GM18868 (cell line): Measurements from ENCODE around the gene GALNT10.
A peak's percentile ranks its signal among the peaks of the same experiment; 100 is the strongest.

Source experiments
- ATAC-seq: cut with Tn5 transposase; IDR thresholded peaks from one replicate; pipeline ENCODE4 v1.9.1; 2021; ENCODE audit warnings: mild to moderate bottlenecking, moderate library complexity; ENCODE audit not compliant: unreplicated experiment

Gene GALNT10

DNA sequence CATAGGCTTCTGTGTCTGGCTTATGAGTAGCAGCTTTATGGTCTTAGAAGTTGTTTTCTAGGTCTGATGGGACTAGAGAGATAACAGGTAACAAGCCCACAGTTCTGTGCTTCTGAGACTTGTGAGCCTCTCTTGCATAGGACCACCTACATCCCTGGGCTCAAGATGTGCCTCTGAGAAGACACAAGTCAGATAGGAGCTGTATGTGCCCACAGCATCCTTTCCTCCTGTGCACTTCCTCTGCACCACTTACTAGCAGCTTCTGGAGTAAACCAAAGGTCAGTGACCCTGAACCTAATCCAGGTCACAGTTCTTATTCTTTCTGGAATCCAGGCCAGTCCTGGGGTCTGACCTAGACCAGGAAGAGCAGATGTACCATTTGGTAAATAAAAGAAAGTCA, 40.0 kb downstream of the GALNT10 start:
- no peak for ATAC-seq

DNA sequence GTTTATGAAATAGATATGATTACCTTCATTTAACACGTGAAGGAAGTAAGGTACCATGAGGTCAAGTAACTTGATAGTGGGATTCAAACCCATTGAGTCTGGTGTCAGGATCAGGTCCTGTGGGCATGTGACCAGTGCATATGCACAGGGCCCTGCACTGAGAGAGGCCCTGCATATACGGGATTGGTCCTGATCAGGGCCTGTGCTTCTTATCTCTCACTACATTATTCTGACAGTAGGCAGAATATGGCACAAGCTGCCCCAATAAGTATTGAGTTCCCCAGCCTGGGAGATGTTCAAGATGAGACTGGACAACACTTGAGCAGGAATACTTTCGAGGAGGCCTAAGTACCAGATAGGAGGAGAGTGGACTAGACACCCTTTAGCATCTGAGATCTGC, 44.0 kb downstream of the GALNT10 start:
- ATAC-seq: no peak

DNA sequence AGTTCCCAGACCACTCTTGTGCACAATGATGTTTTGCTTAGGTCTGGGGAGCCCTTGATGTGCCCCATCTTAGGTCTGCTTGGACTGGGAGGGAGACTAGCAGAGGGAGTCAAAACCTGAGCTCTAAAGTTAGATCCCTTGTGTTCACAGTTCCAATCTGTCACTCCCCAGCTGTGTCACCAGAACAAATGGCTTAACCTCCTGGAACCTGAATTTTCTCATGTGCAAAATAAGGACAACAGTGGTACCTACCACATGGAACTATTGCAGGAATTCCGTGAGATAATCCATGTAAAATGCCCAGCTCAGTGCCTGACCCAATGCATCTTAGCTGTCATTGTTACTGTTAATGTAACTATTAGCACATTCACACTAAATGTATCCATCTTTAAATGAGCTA, 45.5 kb downstream of the GALNT10 start:
- no peak for ATAC-seq

DNA sequence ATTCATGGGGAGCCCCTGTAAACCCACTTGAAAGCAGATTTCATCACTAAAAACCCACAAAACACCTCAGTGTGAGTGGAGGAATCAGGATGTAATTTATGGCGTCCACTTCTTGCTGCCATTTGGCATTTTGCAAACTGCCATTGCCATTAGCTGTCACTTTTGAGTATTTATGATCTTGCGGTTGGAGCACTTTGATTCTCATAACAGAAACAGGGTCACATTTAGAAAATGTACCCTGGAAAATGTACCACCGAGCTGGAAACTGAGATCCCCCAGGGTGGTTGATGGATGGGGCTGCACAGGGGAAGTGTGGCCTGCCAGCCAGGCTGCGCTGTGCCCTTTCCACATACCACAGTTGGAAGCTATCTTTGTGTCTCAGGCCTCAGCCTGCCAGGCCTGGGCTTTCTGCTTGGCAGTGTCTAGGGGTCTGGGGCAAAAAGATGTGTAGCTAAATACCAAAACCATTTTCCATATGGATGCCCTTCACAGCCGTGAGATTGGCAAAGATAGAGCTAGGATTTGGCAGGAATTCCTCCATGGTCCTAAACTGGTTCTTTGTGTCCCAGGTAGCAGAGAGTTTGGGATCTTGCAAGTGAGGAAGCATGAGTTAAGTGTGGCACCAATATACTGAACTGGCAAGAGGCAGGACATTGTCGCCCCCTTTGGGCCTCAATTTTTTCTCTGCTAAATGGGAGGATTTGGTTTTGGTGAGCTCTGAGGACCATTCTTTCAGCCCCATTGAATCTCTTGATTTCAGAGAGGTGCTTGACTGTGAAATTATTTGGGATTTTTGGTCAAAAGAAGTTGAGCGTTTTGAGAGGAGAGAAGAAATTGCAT, 46.2 kb downstream of the GALNT10 start:
- no peak for ATAC-seq

DNA sequence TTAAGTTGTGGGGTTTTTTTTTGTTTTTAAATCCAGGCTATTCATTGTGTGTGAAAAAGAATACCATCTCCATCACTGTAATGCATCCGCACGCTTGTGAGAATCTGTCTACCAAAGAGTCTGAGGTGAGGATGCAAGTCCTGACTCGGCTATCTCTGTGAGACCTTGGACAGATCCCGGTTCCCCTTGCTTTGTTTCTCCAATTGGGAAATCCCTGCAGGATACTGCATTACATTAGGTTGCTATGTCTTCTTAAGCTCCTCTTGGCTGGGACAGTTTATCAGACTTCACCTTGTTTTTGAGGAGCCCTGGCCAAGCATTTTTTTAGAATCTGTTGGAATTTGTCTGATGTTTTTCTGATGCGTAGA, 46.8 kb downstream of the GALNT10 start:
- no peak for ATAC-seq

DNA sequence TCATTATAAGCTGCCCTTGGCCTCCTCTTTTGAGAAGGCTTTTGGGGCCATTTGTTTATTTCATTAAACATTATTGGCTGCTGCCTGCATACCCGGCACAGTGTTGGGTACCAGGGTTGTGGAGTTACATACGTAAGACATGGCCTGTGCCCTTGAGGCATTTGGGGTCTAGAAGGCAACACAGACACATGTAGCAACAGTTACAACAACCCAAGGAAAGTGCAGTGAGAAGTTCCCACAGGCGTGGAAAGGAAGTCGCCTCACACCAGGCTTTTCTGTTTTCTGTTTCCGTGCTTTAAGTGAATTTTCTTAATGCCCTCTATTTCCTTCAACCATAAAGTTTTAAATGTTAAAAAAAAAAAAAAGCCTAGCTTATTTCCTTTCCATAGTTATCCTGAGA, 47.4 kb downstream of the GALNT10 start:
- peak; percentile 23 for ATAC-seq

DNA sequence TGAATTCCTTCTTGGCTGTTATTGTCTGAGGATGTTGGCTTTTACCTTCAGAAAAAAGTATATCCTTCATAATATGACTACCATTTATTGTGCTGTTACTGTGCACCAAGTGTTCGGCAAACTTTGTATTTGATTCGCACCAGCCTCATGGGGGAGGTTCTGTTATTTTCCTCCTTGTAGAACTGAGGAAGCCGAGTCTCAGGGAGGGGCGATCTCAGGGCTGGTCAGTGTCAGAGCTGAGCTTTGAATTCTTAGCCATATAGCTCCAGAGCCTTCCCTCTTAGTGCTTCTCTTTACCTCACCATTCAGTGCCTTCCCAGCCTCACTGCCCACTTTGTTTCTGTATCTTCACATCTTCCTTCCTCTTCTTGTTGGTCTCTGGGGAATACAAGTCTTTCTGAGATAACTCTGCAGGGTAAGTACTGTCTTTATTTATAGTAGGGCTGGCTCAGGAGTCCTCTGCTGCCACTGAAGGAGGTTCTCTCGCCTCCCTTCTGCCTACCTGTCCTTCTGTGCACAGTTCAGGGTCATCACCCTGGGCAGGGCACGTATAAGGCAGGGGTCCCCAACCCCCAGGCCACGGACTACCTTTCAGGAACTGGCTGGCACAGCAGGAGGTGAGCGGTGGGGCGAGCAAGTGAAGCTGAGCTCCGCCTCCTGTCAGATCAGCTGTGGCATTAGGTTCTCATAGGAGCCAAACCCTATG, 48.4 kb downstream of the GALNT10 start:
- ATAC-seq: peak; percentile 65

DNA sequence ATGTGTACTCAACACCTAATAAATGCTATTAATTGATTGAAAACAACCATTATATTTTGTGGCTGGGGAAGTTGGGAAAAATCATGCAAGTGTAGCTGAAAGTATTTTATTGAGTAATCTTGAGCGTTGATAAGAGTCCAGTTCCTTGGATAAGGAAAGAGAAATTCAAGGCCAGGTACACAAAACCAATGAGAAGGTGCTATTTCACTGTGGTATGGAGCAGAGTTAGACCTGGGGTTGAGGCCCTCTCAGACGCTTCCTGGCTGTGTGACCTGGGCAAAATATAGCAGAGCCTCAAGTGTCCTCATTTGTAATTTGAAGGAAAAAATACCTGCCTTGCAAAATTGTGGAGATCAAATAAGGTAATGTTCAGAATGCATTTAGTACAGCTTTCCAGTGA, 50.1 kb downstream of the GALNT10 start:
- ATAC-seq: no peak

DNA sequence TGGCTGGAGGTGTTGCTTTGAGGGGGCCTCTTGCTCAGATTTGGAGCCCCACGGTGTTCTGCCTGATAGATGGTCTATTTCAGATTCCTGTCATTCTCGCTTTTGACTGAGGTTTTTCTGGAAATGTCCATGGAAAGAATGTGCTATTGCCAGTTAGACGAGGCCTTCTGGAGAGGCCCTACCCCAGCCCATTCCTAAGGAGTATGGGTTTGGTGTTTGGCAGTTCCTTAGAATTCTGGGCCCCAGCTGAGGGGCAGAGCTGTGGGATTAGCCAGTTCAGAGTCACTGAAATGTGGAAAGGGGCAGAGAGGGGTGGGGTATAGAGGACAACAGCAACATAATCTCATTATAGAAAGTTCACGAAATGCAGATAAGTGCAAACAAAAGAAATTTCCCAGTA, 50.5 kb downstream of the GALNT10 start:
- ATAC-seq: no peak

DNA sequence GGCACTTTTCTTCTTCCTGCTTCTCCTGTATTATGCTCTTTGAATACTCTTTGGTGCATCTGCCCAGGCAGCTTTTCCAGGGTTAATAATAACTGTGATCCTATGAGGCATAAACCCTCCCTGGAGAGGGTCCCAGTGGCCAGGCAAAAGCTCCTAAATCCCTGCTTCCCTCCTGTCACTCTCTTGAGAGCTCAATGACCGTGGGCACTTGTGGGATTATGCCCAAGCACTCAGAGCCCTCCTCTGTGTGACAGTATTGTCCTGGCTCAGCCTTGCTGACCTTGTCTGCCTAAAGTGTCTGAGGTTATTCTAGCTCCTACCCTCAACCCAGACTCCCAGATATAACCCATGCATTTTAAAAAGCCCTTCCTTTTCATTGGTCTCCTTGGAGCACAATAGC, 51.9 kb downstream of the GALNT10 start:
- no peak for ATAC-seq

DNA sequence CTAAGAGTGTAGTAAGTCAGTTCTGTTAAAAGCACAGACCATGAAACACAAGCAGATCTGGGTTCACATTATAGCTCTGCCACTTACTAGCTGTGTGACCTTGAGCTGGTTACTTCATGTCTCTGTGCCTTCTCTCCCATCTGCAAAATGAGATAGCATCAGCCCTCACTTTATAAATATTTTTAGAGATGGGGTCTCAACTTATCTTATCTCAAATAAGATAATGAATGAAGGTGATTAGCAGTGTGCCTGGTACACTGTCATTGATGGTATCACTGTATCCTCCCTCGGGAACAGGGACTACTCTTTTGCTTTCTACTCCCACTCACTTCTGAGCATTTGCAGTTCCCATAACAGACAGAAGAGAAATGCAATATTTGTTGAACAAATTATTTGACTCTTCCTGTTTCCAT, 52.4 kb downstream of the GALNT10 start:
- peak; percentile 63 for ATAC-seq

DNA sequence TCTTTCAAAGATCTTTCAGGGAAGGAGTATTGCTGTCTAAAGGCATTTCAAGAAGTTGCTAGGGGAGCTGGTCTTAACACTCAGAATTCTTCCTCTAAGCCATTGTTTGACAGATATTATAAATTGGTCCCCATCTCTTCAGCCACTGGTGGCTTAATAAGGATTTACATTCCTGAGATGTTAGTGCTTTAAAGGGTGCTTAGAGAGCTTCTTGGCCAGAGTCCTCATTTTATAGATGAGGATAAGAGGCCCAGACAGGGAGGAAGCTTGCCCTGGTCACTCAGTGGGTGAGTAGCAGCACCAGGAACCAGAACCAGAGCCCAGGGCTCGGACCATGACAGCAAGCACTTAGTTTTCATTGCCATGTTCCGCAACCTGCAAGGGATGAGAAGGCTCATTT, 53.2 kb downstream of the GALNT10 start:
- no peak for ATAC-seq

DNA sequence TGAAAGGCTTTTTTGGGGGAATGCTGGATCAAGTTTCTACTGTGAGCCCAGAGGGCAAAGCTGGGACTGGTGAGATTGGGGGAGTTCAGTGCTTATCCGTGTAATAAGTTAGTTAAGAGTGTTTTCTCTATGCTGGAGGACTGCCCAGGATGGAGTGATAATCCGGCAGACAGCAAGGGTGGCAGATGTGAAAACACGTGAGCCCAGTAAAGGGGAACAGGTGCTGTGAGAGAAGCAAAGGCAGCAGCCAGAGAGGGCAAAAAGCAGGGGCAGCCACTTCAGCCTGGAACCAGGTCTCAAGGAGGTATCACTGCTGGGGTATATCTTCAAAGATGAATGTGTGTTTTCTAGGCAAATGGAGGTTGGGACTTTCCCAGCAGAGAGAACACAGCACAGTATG, 53.9 kb downstream of the GALNT10 start:
- ATAC-seq: no peak

DNA sequence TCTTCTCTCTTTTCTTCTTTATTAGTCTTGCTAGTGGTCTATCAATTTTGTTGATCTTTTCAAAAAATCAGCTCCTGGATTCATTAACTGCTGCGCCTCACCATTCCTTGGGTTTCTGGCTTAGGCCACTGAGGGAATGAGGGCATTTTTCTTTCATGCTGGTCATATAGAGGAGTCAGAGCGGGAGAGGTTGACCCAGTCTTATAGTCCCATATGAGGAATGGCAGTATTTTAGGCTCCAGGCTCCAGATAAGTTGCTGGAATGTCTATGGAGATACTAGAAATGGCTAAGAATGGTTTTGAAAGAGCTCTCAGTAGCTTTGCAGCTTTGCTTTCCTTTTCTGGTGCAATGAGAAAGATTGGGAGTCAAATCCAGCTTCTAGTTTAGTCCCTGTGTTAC, 58.2 kb downstream of the GALNT10 start:
- no peak for ATAC-seq

DNA sequence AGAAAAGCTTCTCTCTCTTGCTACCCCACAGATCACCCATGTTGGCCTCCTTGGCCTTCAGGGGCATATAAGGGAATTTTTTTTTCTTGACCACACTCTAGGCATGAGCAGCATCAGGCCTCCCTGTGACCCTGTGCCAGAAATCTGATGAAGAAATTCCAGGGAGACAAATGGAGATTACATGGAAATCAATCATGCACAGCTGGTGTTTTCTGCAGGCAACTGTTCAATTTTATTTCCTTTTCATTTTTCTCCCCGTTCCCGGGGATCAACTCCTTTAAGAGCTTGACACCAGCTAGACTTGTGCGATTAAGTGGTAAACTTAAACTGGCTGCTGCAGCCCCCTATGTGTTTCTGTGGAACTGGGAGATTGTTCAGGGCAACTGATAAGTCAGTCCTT, 59.3 kb downstream of the GALNT10 start:
- ATAC-seq: no peak

DNA sequence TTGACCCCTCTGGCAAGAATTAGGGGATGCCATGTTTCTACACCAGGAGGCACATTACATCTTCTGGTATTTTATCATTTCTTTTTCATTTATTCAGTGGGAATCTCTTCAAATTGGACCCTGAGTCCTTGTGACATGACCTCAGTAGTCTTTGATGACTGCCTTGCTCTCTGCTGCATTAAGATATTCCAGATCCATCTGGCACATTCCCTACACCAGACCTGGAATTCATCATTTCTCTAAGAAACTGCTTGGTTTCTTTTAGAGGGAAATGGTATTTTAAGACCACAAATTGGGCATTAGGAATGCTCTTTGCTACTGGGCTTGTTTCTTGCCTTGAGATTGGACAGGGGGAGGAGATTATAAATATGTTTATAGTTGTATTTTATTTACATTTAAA, 61.0 kb downstream of the GALNT10 start:
- ATAC-seq: no peak

DNA sequence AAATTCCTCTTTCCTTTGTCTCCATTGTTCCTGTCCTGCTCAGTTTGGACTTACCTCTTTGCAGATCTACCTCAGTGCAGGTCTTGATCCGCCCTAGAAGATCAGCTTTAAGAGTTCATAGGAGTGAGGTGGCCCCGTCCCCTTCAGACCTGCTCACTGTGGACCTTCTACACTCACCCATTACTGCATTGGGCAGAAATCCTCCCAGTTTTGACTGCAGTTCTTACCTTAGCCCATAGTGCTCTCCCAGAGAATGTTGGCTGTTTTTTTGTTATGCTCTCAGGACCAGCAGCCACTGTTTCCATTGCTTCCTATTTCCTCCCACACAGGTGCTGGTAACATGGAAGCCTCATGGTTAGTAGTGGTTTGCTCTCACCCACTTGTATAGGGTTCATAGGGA, 63.3 kb downstream of the GALNT10 start:
- ATAC-seq: no peak

DNA sequence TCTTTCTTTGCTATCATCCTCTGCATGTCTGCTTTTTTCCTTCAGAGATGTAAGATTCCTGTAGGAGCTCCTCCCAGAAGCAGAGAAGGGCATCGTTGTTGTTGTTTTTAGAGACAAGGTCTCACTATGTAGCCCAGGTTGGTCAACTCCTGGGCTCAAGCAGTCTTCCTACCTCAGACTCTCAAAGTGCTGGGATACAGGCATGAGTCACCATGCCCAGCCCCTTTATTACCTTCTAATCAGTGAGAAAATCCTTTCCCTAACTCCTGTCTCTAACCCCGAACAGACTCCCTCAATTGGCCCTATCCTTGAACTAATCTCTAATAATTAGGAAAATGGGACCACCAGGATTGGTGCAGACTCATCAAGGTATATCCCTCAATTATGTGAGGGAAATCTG, 64.4 kb downstream of the GALNT10 start:
- no peak for ATAC-seq

DNA sequence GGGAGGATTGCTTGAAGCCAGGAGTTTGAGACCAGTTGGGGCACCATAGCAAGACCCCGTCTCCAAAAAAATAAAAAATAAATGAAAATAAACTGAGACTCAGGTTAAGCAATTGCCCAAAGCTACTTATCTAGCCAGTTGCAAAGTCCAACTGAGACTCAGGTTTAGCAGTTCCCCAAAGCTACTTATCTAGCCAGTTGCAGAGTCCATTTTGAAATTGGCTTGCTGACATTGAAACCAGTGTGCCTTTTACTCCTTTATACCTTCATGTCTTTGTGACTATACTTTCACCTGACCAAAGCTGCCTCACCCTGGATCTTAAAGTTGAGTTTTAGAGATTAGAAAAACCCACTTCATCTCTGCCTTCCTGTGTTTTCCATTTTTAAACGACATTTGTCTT, 66.5 kb downstream of the GALNT10 start:
- no peak for ATAC-seq

DNA sequence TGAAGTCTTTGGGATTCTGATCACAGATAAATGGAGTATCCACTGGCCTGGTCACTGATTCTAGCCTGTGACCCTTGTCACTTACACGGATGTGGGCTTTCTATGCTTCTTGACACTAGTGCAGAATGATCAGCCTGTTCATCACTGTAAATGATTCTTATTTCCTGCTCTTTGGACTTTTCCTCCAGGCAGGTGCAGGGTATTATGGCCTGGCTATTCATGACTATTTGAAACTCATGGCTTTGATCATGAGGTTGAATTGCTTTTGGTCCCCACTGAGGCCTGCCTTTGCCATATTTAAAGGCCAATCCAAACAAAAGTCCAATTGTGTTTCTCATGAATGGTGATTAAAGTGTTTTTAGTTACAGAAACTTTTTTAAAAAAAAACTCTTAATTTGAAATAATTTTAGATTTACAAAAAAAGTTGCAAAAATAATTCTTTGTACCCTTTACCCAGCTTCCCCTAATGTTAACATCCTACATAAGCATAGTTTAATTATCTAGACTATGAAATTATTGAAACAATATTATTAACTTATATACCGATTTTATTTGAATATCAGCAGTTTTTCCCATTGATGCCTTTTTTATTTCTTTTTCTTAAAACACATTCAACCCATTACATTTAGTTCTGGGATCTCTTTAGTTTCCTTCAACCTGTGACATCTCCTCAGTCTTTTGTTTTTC, 68.1 kb downstream of the GALNT10 start:
- ATAC-seq: no peak

DNA sequence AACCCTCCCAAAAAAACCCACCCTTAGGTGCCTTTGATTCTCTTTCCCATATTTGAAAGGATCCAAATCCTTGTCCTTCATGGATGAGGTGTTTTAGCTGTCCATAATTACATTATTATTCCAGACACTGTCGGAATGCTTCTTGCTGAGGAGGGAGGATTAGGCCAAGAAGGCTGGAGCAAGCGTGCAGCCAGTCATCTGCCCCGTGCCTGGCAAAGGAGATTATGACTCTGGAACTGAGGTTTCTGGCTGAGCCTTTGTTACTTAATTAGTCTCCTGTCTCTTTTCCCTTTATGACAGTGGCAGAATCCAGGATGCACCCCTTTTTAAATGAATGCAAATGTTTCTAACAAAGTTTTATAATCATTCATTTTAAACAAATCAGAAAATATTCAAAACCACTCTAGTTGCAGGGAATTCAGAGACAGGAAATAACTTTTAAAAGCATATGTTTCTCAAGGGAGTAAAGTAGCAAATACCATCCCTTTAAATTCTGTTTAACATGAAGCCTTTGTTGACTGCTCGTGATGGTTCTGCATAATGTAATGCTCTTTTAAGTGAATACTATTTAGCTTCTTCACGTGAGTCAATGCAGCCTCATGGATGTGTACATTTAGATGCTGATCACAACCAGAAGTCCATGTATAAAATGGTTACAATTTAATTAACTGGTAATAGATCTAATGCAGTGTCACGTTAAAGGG, 69.8 kb downstream of the GALNT10 start:
- no peak for ATAC-seq
